WTC11 (cell line): Measurements from ENCODE around the gene PPP1R37.

Experiments
- GABPB1 ChIP-seq: sonication (generic); formaldehyde crosslinking; IDR thresholded peaks from 2 replicates; pipeline ENCODE4 v1.8.1; 2023; ENCODE audit warnings: mild to moderate bottlenecking, missing genetic modification reagents
- KAT7 ChIP-seq: sonication (generic); formaldehyde crosslinking; IDR thresholded peaks from 2 replicates; pipeline ENCODE4 v1.8.1; 2023; ENCODE audit warnings: missing genetic modification reagents, mild to moderate bottlenecking, borderline replicate concordance
- TEAD4 ChIP-seq: sonication (generic); formaldehyde crosslinking; IDR thresholded peaks from 2 replicates; pipeline ENCODE4 v1.8.0; 2022; ENCODE audit warnings: mild to moderate bottlenecking, missing genetic modification reagents
- TF ChIP-seq, protein P1 (sequence below): fragments of 200-600 bp; IDR thresholded peaks from 2 replicates; pipeline ENCODE4 v1.8.0; 2022; ENCODE audit warnings: antibody characterized with exemption
- TF ChIP-seq, protein P2 (sequence below): sonication (generic); formaldehyde crosslinking; IDR thresholded peaks from 2 replicates; pipeline ENCODE4 v1.8.0; 2022; ENCODE audit warnings: mild to moderate bottlenecking, missing genetic modification reagents
- TF ChIP-seq, protein P3 (sequence below): sonication (generic); formaldehyde crosslinking; IDR thresholded peaks from 2 replicates; pipeline ENCODE4 v1.8.1; 2022; ENCODE audit warnings: low read depth, missing genetic modification reagents, borderline replicate concordance

DNA sequence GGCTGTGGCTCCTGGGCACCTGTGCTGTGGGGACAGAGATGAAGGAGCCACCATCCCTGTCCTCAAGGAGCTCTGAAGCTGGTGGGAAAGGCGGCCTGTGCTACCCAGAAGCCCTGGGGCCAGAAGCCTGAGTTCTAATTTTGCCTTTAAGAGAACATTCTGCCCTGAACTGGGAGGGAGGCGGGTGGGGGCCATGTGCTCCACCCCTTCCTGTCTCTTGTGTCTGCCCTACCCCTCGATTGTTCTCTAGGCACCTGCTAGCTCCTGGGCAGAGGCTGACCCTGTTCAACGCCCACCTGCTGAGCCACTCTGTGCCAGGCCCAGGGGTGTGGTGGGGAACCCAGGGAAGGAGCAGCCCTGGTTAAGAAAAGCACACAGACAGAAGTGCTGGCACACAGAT lies 79.2 kb downstream of the PPP1R37 start:
- TF ChIP-seq TEAD4 (CRISPR knock-in tag) = no peak
- TF ChIP-seq, protein P1, sequence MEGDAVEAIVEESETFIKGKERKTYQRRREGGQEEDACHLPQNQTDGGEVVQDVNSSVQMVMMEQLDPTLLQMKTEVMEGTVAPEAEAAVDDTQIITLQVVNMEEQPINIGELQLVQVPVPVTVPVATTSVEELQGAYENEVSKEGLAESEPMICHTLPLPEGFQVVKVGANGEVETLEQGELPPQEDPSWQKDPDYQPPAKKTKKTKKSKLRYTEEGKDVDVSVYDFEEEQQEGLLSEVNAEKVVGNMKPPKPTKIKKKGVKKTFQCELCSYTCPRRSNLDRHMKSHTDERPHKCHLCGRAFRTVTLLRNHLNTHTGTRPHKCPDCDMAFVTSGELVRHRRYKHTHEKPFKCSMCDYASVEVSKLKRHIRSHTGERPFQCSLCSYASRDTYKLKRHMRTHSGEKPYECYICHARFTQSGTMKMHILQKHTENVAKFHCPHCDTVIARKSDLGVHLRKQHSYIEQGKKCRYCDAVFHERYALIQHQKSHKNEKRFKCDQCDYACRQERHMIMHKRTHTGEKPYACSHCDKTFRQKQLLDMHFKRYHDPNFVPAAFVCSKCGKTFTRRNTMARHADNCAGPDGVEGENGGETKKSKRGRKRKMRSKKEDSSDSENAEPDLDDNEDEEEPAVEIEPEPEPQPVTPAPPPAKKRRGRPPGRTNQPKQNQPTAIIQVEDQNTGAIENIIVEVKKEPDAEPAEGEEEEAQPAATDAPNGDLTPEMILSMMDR = no peak
- TF ChIP-seq, protein P2, sequence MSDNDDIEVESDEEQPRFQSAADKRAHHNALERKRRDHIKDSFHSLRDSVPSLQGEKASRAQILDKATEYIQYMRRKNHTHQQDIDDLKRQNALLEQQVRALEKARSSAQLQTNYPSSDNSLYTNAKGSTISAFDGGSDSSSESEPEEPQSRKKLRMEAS = no peak
- TF ChIP-seq KAT7 (CRISPR knock-in tag) = no peak
- TF ChIP-seq, protein P3, sequence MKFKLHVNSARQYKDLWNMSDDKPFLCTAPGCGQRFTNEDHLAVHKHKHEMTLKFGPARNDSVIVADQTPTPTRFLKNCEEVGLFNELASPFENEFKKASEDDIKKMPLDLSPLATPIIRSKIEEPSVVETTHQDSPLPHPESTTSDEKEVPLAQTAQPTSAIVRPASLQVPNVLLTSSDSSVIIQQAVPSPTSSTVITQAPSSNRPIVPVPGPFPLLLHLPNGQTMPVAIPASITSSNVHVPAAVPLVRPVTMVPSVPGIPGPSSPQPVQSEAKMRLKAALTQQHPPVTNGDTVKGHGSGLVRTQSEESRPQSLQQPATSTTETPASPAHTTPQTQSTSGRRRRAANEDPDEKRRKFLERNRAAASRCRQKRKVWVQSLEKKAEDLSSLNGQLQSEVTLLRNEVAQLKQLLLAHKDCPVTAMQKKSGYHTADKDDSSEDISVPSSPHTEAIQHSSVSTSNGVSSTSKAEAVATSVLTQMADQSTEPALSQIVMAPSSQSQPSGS (CRISPR knock-in tag) = no peak
- no peak for TF ChIP-seq GABPB1
